Mucosa of rectum (tissue), 2 donors: Measurements from ENCODE around the gene PTPRD.

Experiments
- H3K27ac ChIP-seq, 2 donors: one replicate each; pipeline ENCODE4 v1.7.0; 2013; ENCODE audit warnings: inconsistent platforms in 2 of 2, low read depth in 2 of 2, low read length in 2 of 2
- H3K27me3 ChIP-seq, 2 donors: one replicate each; pipeline ENCODE4 v1.7.0; 2013; ENCODE audit warnings: low read length in 2 of 2; ENCODE audit not compliant: control insufficient read depth in 2 of 2, insufficient read depth in 2 of 2
- H3K36me3 ChIP-seq, 2 donors: one replicate each; pipeline ENCODE4 v1.7.0; 2013; ENCODE audit warnings: low read length in 2 of 2; ENCODE audit not compliant: control insufficient read depth in 2 of 2, insufficient read depth in 2 of 2
- H3K4me1 ChIP-seq, 2 donors: one replicate each; pipeline ENCODE4 v1.7.0; 2013; ENCODE audit warnings: low read length in 2 of 2, mild to moderate bottlenecking in 1 of 2; ENCODE audit not compliant: control insufficient read depth in 2 of 2, insufficient read depth in 2 of 2
- H3K4me3 ChIP-seq, 2 donors: one replicate each; pipeline ENCODE4 v1.7.0; 2013; ENCODE audit warnings: low read length in 2 of 2
- H3K9ac ChIP-seq, 2 donors: one replicate each; pipeline ENCODE4 v1.7.0; 2013; ENCODE audit warnings: low read length in 2 of 2, low read depth in 1 of 2, mild to moderate bottlenecking in 1 of 2
- H3K9me3 ChIP-seq, 2 donors: one replicate each; pipeline ENCODE4 v1.7.0; 2013; ENCODE audit warnings: low read length in 2 of 2; ENCODE audit not compliant: control insufficient read depth in 2 of 2
- donor health status: healthy.
- donor health status: Normal muscosa, but diverticular disease.

The PTPRD gene

GRCh38 chr9:10230512-10230911, 382.3 kb downstream of the PTPRD start:
- H3K27me3 ChIP-seq, result no peaks in the 10 kb centered on the region
- no peaks in the 10 kb centered on the region for H3K4me1 ChIP-seq
- no peak overlapping the region for H3K4me3 ChIP-seq
- H3K9ac ChIP-seq, result no peak overlapping the region
- no peaks in the 10 kb centered on the region for H3K9me3 ChIP-seq
- H3K36me3 ChIP-seq, result no peaks in the 10 kb centered on the region
- no peak overlapping the region for H3K27ac ChIP-seq

DNA sequence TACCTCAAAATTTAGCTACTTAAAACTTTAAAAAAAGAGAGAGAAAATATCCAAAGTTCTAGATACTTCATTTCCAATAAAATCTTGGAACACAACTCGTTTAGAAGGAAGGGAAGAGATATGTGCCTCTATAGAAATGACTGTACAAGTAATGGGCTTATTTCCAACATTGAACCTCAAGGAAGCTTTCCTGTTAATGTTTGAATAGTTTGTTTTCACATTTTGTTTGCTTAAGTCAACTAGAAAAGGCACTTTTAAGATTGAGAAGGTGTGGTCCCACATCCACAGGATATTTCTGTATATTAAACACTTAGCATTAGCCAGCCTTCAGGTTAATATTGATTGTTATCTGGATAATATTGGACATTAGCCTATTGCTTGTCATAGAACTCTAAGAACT, 384.7 kb downstream of the PTPRD start:
- no peak overlapping the region for H3K27ac ChIP-seq
- H3K4me3 ChIP-seq, result no peak overlapping the region
- H3K4me1 ChIP-seq, result no peaks in the 10 kb centered on the region
- no peak overlapping the region for H3K9ac ChIP-seq
- H3K36me3 ChIP-seq, result no peaks in the 10 kb centered on the region
- no peaks in the 10 kb centered on the region for H3K9me3 ChIP-seq
- H3K27me3 ChIP-seq, result no peaks in the 10 kb centered on the region

DNA sequence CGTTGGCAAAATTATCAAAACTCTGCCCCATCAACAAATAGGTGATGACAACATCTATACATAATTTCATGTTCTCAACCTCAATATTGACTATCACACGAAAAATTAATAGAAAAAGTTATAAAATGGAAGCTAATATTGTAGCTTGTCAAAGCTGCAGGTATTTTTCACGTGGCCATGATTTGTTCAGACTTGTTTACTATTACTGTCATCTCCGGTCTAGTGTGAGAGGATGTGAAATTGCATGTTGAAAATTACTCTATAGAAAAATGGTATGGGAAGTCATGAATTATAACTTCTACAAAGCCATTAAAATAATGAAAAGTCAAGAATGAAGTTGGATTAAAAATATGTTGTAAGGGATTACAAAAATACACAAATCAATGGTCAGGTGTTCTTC, 385.8 kb downstream of the PTPRD start:
- no peaks in the 10 kb centered on the region for H3K27me3 ChIP-seq
- H3K27ac ChIP-seq, result no peak overlapping the region

DNA sequence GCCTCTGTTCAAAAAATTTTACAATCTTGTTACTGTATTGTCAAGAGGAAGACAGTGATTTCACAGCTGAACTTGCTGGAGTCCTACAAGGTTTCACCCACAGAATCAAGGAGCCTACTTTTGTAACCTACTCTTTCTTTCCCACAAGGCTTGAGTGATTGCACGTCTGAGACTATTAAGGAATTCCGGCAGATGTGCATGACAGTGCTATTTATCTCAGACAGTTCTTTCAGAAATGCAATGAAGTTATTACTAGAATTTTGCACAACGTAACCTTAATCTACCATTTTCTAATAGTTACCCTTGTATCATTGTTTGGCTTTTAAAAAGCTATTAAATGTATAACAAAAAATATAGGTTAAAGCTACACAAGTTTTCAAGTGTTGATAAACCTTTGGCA, 400.1 kb downstream of the PTPRD start:
- H3K27ac ChIP-seq, result no peak overlapping the region
- H3K4me1 ChIP-seq, result no peaks in the 10 kb centered on the region
- no peaks in the 10 kb centered on the region for H3K9me3 ChIP-seq
- H3K36me3 ChIP-seq, result no peaks in the 10 kb centered on the region
- H3K27me3 ChIP-seq, result no peaks in the 10 kb centered on the region
- no peak overlapping the region for H3K4me3 ChIP-seq
- no peak overlapping the region for H3K9ac ChIP-seq

More for the DNA sequence above, 385.8 kb downstream of the PTPRD start:
- no peaks in the 10 kb centered on the region for H3K4me1 ChIP-seq
- H3K9ac ChIP-seq, result no peak overlapping the region
- no peaks in the 10 kb centered on the region for H3K9me3 ChIP-seq
- no peak overlapping the region for H3K4me3 ChIP-seq
- H3K36me3 ChIP-seq, result no peaks in the 10 kb centered on the region

GRCh38 chr9:10208691-10209069, 404.1 kb downstream of the PTPRD start:
- no peaks in the 10 kb centered on the region for H3K9me3 ChIP-seq
- no peak overlapping the region for H3K9ac ChIP-seq
- H3K27ac ChIP-seq, result no peak overlapping the region
- H3K4me3 ChIP-seq, result no peak overlapping the region
- no peaks in the 10 kb centered on the region for H3K27me3 ChIP-seq
- H3K36me3 ChIP-seq, result no peaks in the 10 kb centered on the region
- no peaks in the 10 kb centered on the region for H3K4me1 ChIP-seq

DNA sequence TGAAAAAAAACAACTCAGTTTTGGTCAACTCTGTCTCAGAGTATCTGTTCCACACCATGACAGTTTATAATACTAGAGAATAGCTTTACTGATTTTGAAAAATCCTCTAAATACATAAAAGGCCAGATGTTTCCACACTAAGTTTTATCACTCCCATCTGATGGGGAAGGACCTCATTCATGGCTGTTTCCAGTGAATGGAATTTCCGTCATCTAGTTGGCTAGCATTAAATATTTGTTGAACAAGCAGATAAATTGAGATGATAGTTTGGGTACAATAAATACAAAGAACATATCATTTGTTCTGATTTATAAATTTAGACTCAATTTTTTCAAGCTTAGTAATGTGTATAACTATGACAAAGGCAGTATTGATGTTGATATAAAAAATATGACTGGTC, 408.5 kb downstream of the PTPRD start:
- H3K4me3 ChIP-seq, result no peak overlapping the region
- H3K27me3 ChIP-seq, result no peaks in the 10 kb centered on the region
- no peaks in the 10 kb centered on the region for H3K36me3 ChIP-seq
- H3K4me1 ChIP-seq, result no peaks in the 10 kb centered on the region
- no peak overlapping the region for H3K27ac ChIP-seq
- no peaks in the 10 kb centered on the region for H3K9me3 ChIP-seq
- H3K9ac ChIP-seq, result no peak overlapping the region

GRCh38 chr9:10173561-10173960, 439.2 kb downstream of the PTPRD start:
- H3K4me3 ChIP-seq, result no peak overlapping the region
- no peaks in the 10 kb centered on the region for H3K27me3 ChIP-seq
- no peak overlapping the region for H3K27ac ChIP-seq
- H3K9me3 ChIP-seq, result no peaks in the 10 kb centered on the region
- H3K36me3 ChIP-seq, result no peaks in the 10 kb centered on the region
- H3K4me1 ChIP-seq, result no peaks in the 10 kb centered on the region
- H3K9ac ChIP-seq, result no peak overlapping the region

GRCh38 chr9:10172476-10172875, 440.3 kb downstream of the PTPRD start:
- H3K4me1 ChIP-seq, result no peaks in the 10 kb centered on the region
- no peak overlapping the region for H3K9ac ChIP-seq
- H3K27ac ChIP-seq, result no peak overlapping the region
- no peak overlapping the region for H3K4me3 ChIP-seq
- H3K36me3 ChIP-seq, result no peaks in the 10 kb centered on the region
- H3K27me3 ChIP-seq, result no peaks in the 10 kb centered on the region
- no peaks in the 10 kb centered on the region for H3K9me3 ChIP-seq

GRCh38 chr9:10168241-10168640, 444.6 kb downstream of the PTPRD start:
- Histone ChIP-seq H3K9ac (no peak overlapping the region), H3K9me3 (no peaks in the 10 kb centered on the region), H3K27me3 (no peaks in the 10 kb centered on the region), H3K27ac (no peak overlapping the region), H3K4me1 (no peaks in the 10 kb centered on the region), H3K4me3 (no peak overlapping the region), H3K36me3 (no peaks in the 10 kb centered on the region)

GRCh38 chr9:10148796-10149195, 464.0 kb downstream of the PTPRD start:
- H3K27me3 ChIP-seq, result no peaks in the 10 kb centered on the region
- no peak overlapping the region for H3K9ac ChIP-seq
- H3K9me3 ChIP-seq, result no peaks in the 10 kb centered on the region
- no peaks in the 10 kb centered on the region for H3K36me3 ChIP-seq
- no peak overlapping the region for H3K4me3 ChIP-seq
- H3K4me1 ChIP-seq, result no peaks in the 10 kb centered on the region
- H3K27ac ChIP-seq, result no peak overlapping the region
